IMR-90 (cell line): ENCODE results near the gene SLX9. TPM values are rescaled to one million over a fixed set of nuclear protein-coding genes. Genes with fewer than 3 reads are reported as not detected.

Experiments used
- ATAC-seq: fragments of 200-7000 bp; cut with Tn5 transposase; 2 replicates; pipeline ENCODE4 v1.9.1; 2020; ENCODE audit warnings: low read depth, mild to moderate bottlenecking, moderate library complexity
- BruUV-seq: library from RNA; stranded (reverse); fragments of 400-500 nt; replicated peaks from 2 replicates; lab custom pipeline; 2021; lab: Mats Ljungman, UMichigan
- CTCF ChIA-PET: fragments of 300-600 bp; formaldehyde crosslinking; extraction: SDS; loops from one replicate; lab custom pipeline; 2021; ENCODE audit warnings: antibody characterized with exemption; lab: Yijun Ruan, JAX
- POLR2A ChIA-PET: fragments of 300-600 bp; sonication (Branson Sonifier 250); formaldehyde crosslinking; loops from one replicate; lab custom pipeline; 2022; ENCODE audit warnings: antibody characterized with exemption; ENCODE audit not compliant: unreplicated experiment; lab: Charles Lee
- DNase-seq: peaks from one replicate; pipeline ENCODE4 v3.0.0; 2013
- H2AFZ ChIP-seq: replicated peaks from 2 replicates; pipeline ENCODE3; 2013; ENCODE audit warnings: low read length, mild to moderate bottlenecking; ENCODE audit not compliant: poor library complexity
- H2AK5ac ChIP-seq: 2 replicates; pipeline ENCODE4 v1.6.1; 2013; ENCODE audit warnings: low read depth, low read length, inconsistent platforms
- H2AK9ac ChIP-seq: replicated peaks from 2 replicates; pipeline ENCODE3; 2013; ENCODE audit warnings: mild to moderate bottlenecking, low read depth, low read length, moderate library complexity; ENCODE audit not compliant: poor library complexity
- H2BK120ac ChIP-seq: 2 replicates; pipeline ENCODE4 v1.6.1; 2013; ENCODE audit warnings: low read depth, low read length, inconsistent platforms
- H2BK15ac ChIP-seq: 3 replicates; pipeline ENCODE4 v1.6.1; 2013; ENCODE audit warnings: low read depth, low read length, inconsistent platforms
- H2BK20ac ChIP-seq: 2 replicates; pipeline ENCODE4 v1.6.1; 2013; ENCODE audit warnings: low read depth, mild to moderate bottlenecking, inconsistent platforms, low read length, moderate library complexity
- H2BK5ac ChIP-seq: 2 replicates; pipeline ENCODE4 v1.6.1; 2013; ENCODE audit warnings: mild to moderate bottlenecking, low read depth, low read length, inconsistent platforms; ENCODE audit not compliant: poor library complexity, severe bottlenecking
- H3K14ac ChIP-seq: replicated peaks from 2 replicates; pipeline ENCODE4 v1.6.1; 2013; ENCODE audit warnings: low read depth, low read length, inconsistent platforms
- H3K18ac ChIP-seq: 2 replicates; pipeline ENCODE4 v1.6.1; 2013; ENCODE audit warnings: low read depth, low read length, control low read depth
- H3K23ac ChIP-seq: 2 replicates; pipeline ENCODE4 v1.6.1; 2013; ENCODE audit warnings: low read depth, low read length, inconsistent platforms
- H3K27ac ChIP-seq: 2 replicates; pipeline ENCODE4 v1.5.1; 2013; ENCODE audit warnings: mild to moderate bottlenecking, control low read depth, low read length; ENCODE audit not compliant: insufficient read depth
- H3K27me3 ChIP-seq: 2 replicates; pipeline ENCODE4 v1.6.1; 2013; ENCODE audit warnings: low read length; ENCODE audit not compliant: control insufficient read depth, insufficient read depth
- H3K36me3 ChIP-seq: 2 replicates; pipeline ENCODE4 v1.6.1; 2013; ENCODE audit warnings: low read length, mixed read lengths; ENCODE audit not compliant: control insufficient read depth, insufficient read depth
- H3K4ac ChIP-seq: 2 replicates; pipeline ENCODE4 v1.6.1; 2013; ENCODE audit warnings: low read depth, low read length, inconsistent platforms
- H3K4me1 ChIP-seq: 2 replicates; pipeline ENCODE4 v1.6.1; 2013; ENCODE audit warnings: low read length, mixed read lengths; ENCODE audit not compliant: control insufficient read depth, insufficient read depth
- H3K4me2 ChIP-seq: 2 replicates; pipeline ENCODE4 v1.6.1; 2013; ENCODE audit warnings: low read depth, mild to moderate bottlenecking, control low read depth, low read length, moderate library complexity
- H3K4me3 ChIP-seq: 2 replicates; pipeline ENCODE4 v1.5.1; 2013; ENCODE audit warnings: low read depth, mild to moderate bottlenecking, control low read depth, low read length, moderate library complexity; ENCODE audit not compliant: insufficient read depth
- H3K56ac ChIP-seq: 2 replicates; pipeline ENCODE4 v1.6.1; 2013; ENCODE audit warnings: low read length, inconsistent platforms; ENCODE audit not compliant: insufficient read depth; ENCODE audit errors: extremely low read depth
- H3K79me1 ChIP-seq, 2 experiments: 2 replicates each; pipeline ENCODE4 v1.6.1; 2013; ENCODE audit warnings: low read length in 2 of 2, inconsistent platforms in 1 of 2, low read depth in 1 of 2
- H3K9ac ChIP-seq: 2 replicates; pipeline ENCODE4 v1.6.1; 2013; ENCODE audit warnings: low read depth, low read length, control low read depth
- H3K9me1 ChIP-seq: 2 replicates; pipeline ENCODE4 v1.6.1; 2013; ENCODE audit warnings: low read length, inconsistent platforms; ENCODE audit not compliant: insufficient read depth
- H3K9me3 ChIP-seq: 2 replicates; pipeline ENCODE4 v1.6.1; 2013; ENCODE audit warnings: low read length; ENCODE audit not compliant: control insufficient read depth, insufficient read depth
- H4K20me1 ChIP-seq: 2 replicates; pipeline ENCODE4 v1.6.1; 2013; ENCODE audit warnings: low read length, inconsistent platforms; ENCODE audit not compliant: insufficient read depth
- H4K5ac ChIP-seq: 2 replicates; pipeline ENCODE4 v1.6.1; 2013; ENCODE audit warnings: mild to moderate bottlenecking, low read depth, low read length, control low read depth
- H4K8ac ChIP-seq, 2 experiments: 2 replicates each; pipeline ENCODE4 v1.6.1; 2013; ENCODE audit warnings: low read depth in 2 of 2, low read length in 2 of 2, control low read depth in 1 of 2, inconsistent platforms in 1 of 2
- H4K91ac ChIP-seq: 2 replicates; pipeline ENCODE4 v1.6.1; 2013; ENCODE audit warnings: low read depth, low read length, inconsistent platforms; ENCODE audit not compliant: insufficient read depth
- BHLHE40 ChIP-seq: fragments of 150-350 bp; IDR thresholded peaks from 2 replicates; pipeline ENCODE4 v1.6.1; 2016; ENCODE audit warnings: mild to moderate bottlenecking, low read depth, low read length
- CEBPB ChIP-seq: IDR thresholded peaks from 2 replicates; pipeline ENCODE4 v1.6.1; 2012; ENCODE audit warnings: low read depth, low read length, improper control_type of control experiment
- RAD21 ChIP-seq: IDR thresholded peaks from 2 replicates; pipeline ENCODE4 v1.6.1; 2012; ENCODE audit warnings: low read length, improper control_type of control experiment
- WGBS, 2 experiments: methylation state at CpG; one replicate each; pipeline versions ENCODE4 v1.1.5 to v1.1.7; 2013; ENCODE audit warnings: missing lambda C conversion rate in 2 of 2; ENCODE audit not compliant: insufficient read length in 1 of 2; ENCODE audit errors: extremely low coverage in 2 of 2; 5-methylcytosine and 5-hydroxymethylcytosine counted together
- dilution Hi-C: fragments of 300-500 bp; cut with HindIII; formaldehyde crosslinking; loops from one replicate; pipeline ENCODE4 v1.14.3; 2018; ENCODE audit warnings: low sequenced_read_pairs; ENCODE audit not compliant: unreplicated experiment
- in situ Hi-C: fragments of 300-500 bp; cut with MboI; formaldehyde crosslinking; loops from 3 replicates; pipeline ENCODE4 v1.14.3; 2019; ENCODE audit warnings: low sequenced_read_pairs, inconsistent platforms, mixed read lengths
- intact Hi-C: fragments of 100-400 bp; cut with micrococcal nuclease; formaldehyde crosslinking; loops from 2 replicates; pipeline ENCODE4 v1.10.0; 2022
- polyA plus RNA-seq, 3 experiments: library from polyadenylated mRNA; depleted of rRNA; stranded (reverse); fragments of >200 nt; gene quantifications; 2 replicates each; pipeline ENCODE4 v1.2.3, GENCODE V29; 2012; ENCODE audit warnings: low replicate concordance in 1 of 3
- total RNA-seq: library from RNA; depleted of rRNA; stranded (reverse); fragments of >200 nt; gene quantifications from 2 replicates; pipeline ENCODE4 v1.2.3, GENCODE V29; 2012
- TF ChIP-seq, protein P1 (sequence below): conservative IDR thresholded peaks from 2 replicates; pipeline ENCODE4 v1.5.1; 2012; ENCODE audit warnings: mild to moderate bottlenecking, low read depth, low read length, improper control_type of control experiment

The SLX9 gene
- total and polyA plus RNA-seq, 2 of the 4 experiments (the other 2 are of a cell fraction), result 10.4 to 21.7 TPM

DNA sequence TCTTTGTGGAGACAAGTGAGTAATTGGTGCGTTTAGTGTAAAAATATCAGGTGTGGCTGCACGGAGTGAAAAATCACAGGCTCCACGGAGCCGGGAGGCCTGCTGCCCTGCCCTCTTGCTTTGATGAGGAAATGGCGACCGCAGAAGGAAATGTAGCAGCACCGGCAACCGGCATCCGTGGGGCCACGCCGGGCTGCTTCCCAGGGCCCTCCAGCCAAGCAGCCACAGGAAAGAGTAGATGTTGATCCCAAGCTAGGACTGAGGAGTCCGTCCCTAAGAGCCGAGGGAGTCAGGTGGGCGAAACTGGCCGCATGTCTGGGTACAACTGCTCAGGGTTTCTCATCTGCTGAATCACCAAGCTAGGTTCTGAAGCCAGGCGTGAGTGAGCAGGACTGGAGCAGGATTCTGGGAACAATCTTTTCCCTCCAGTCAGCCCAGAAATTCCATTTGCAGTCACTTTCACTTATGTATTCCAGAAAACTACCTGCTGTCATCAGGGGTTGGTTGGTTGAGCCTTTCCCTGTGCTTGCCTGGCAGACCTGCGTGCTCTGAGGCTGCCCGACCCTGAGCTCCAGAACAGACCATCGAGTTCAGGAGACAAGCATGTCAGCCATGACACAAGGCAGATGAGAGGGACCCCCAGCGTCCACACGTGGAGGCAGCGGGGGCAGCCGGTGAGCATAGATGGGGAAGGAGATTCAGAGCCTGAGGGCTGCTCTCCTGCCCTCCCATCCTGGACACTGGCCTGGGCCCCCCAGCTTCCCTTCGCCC, 13.3 kb upstream of the SLX9 start:
- Histone ChIP-seq H3K4me1 (peaks cover 22% of the 10 kb centered on the region), H3K36me3 (no peaks in the 10 kb centered on the region), H2BK120ac (no peak overlapping the region; the same call in 1 of the 2 replicates), H3K14ac (no peak overlapping the region), H4K91ac (0 out of 2 replicates have a peak overlapping the region, but pooled peaks have one; percentile 13), H2AFZ (no peak overlapping the region), H3K56ac (no peak overlapping the region), H3K4ac (peak overlapping the region; percentile 22), H3K4me3 (no peak overlapping the region), H2AK9ac (peak overlapping the region; percentile 5), H3K9me1 (peaks cover 10% of the 10 kb centered on the region; the same call in 1 of the 2 replicates), H3K9ac (no peak overlapping the region), H3K4me2 (no peak overlapping the region), H3K27me3 (peaks cover 62% of the 10 kb centered on the region), H2BK5ac (no peak overlapping the region), H3K23ac (no peak overlapping the region), H3K9me3 (peaks cover 7% of the 10 kb centered on the region), H2BK15ac (no peak overlapping the region; the same call in 2 of the 3 replicates), H3K18ac (no peak overlapping the region), H3K27ac (no peak overlapping the region), H4K20me1 (peaks cover 40% of the 10 kb centered on the region), H2BK20ac (no peak overlapping the region), H4K5ac (no peak overlapping the region), H2AK5ac (peak overlapping the region; percentile 64), H3K79me1 (peaks cover 0 to 3% of the 10 kb centered on the region in 2 experiments; a peak in 1 of 4 replicates), H4K8ac (no peak overlapping the region)
- peak; percentile 29 for DNase-seq
- BruUV-seq, result no TSS peak
- no peak for ATAC-seq
- 79% methylated on average over 9 of the region's 24 CpGs; no CpG with 5 or more reads in 1 of the 2 experiments for WGBS, 2 experiments
- POLR2A ChIA-PET, result no interaction called here
- TF ChIP-seq RAD21 (no peak), CEBPB (no peak), BHLHE40 (no peak)
- TF ChIP-seq, protein P1, sequence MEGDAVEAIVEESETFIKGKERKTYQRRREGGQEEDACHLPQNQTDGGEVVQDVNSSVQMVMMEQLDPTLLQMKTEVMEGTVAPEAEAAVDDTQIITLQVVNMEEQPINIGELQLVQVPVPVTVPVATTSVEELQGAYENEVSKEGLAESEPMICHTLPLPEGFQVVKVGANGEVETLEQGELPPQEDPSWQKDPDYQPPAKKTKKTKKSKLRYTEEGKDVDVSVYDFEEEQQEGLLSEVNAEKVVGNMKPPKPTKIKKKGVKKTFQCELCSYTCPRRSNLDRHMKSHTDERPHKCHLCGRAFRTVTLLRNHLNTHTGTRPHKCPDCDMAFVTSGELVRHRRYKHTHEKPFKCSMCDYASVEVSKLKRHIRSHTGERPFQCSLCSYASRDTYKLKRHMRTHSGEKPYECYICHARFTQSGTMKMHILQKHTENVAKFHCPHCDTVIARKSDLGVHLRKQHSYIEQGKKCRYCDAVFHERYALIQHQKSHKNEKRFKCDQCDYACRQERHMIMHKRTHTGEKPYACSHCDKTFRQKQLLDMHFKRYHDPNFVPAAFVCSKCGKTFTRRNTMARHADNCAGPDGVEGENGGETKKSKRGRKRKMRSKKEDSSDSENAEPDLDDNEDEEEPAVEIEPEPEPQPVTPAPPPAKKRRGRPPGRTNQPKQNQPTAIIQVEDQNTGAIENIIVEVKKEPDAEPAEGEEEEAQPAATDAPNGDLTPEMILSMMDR, result no peak
- intact Hi-C loops (loop anchor here (5.0 kb wide), 1 partner anchor 54 kb away; the partner anchor contains the start of gene PTTG1IP), dilution Hi-C loops (no loop called here), in situ Hi-C loops (loop anchor here (5.0 to 25.0 kb wide), 2 partner anchors 44 to 414 kb away; no protein-coding TSS in a partner anchor)
- CTCF ChIA-PET, result no interaction called here
